ENCODE results near the gene PTCHD1. TPM values are rescaled to one million over a fixed set of nuclear protein-coding genes. Genes with fewer than 3 reads are reported as not detected.

The PTCHD1 gene
- 0.44 TPM for polyA plus RNA-seq (2013, experiment 1 of 2)
- 0.91 TPM for polyA plus RNA-seq (2013, experiment 2 of 2)

DNA sequence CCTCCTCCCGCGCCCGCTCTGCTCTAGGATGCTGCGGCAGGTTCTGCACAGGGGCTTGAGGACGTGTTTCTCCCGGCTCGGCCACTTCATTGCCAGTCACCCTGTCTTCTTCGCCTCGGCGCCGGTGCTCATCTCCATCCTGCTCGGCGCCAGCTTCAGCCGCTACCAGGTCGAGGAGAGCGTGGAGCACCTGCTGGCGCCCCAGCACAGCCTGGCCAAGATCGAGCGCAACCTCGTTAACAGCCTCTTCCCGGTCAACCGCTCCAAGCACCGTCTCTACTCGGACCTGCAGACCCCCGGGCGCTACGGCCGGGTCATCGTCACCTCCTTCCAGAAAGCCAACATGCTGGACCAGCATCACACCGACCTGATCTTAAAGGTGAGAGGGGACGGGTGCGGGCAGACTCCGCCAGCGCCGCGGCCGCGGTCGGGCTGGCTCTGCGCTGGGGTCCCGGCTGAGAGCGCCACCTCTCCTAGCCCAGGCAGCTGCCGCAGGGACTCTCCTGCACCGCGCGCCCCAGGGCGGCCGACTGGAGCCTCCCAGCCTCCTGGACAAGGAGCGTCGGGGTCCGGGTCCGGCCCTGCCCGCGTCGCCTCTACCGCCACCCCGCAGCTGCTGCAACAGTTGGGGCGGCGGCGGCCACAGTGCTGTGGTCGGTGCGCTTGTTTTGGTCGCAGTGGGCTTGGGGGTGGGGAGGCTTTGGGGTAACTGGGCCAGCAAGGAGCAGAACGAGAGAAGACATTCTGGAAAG lies at the start of gene PTCHD1:
Gene PTCHD1 (plus strand): TSS at position 2 of the 752 bp plus-strand sequence. CDS start 27 bp downstream, at position 29.
- Histone ChIP-seq H3K36me3 (ENCODE audit: control insufficient read depth, insufficient read depth, low read length) (no peaks in the 10 kb centered on the region), H3K9me3 (ENCODE audit: control insufficient read depth, low read length) (no peaks in the 10 kb centered on the region), H3K27ac (ENCODE audit: low read depth, low read length, severe bottlenecking) (no peak within 1 kb of the TSS), H3K4me1 (ENCODE audit: control insufficient read depth, insufficient read depth, low read length, poor library complexity, severe bottlenecking) (no peaks in the 10 kb centered on the region), H3K4me3 (ENCODE audit: extremely low read depth, insufficient read depth, low read length, poor library complexity, severe bottlenecking) (peak within 1 kb of the TSS; percentile 34)
- 1 to 4% methylated on average over 5 to 20 of the region's 64 CpGs for WGBS, 2 experiments (ENCODE audit: insufficient coverage in 2 of 2)

- H3K4me1 ChIP-seq (ENCODE audit: control insufficient read depth, insufficient read depth, low read length, poor library complexity, severe bottlenecking): no peaks in the 10 kb centered on the region
- no peak overlapping the region for H3K27ac ChIP-seq (ENCODE audit: low read depth, low read length, severe bottlenecking)
- H3K36me3 ChIP-seq (ENCODE audit: control insufficient read depth, insufficient read depth, low read length): no peaks in the 10 kb centered on the region
- no peaks in the 10 kb centered on the region for H3K9me3 ChIP-seq (ENCODE audit: control insufficient read depth, low read length)
- 80 to 100% methylated on average over 1 to 3 of the region's 5 CpGs for WGBS, 2 experiments (ENCODE audit: insufficient coverage in 2 of 2)
- no peak overlapping the region for H3K4me3 ChIP-seq (ENCODE audit: extremely low read depth, insufficient read depth, low read length, poor library complexity, severe bottlenecking)
Observed at GRCh38 chrX:23286731-23287130, 47.9 kb upstream of the PTCHD1 start.

- Histone ChIP-seq H3K4me1 (ENCODE audit: control insufficient read depth, insufficient read depth, low read length, poor library complexity, severe bottlenecking) (no peaks in the 10 kb centered on the region), H3K9me3 (ENCODE audit: control insufficient read depth, low read length) (no peaks in the 10 kb centered on the region), H3K36me3 (ENCODE audit: control insufficient read depth, insufficient read depth, low read length) (no peaks in the 10 kb centered on the region), H3K27ac (ENCODE audit: low read depth, low read length, severe bottlenecking) (no peak overlapping the region), H3K4me3 (ENCODE audit: extremely low read depth, insufficient read depth, low read length, poor library complexity, severe bottlenecking) (no peak overlapping the region)
- WGBS, 2 experiments (ENCODE audit: insufficient coverage in 2 of 2): 90 to 100% methylated on average over 1 to 2 of the region's 5 CpGs
Observed at GRCh38 chrX:23287191-23287725, 47.4 kb upstream of the PTCHD1 start.

- Histone ChIP-seq H3K4me3 (ENCODE audit: extremely low read depth, insufficient read depth, low read length, poor library complexity, severe bottlenecking) (no peak overlapping the region), H3K4me1 (ENCODE audit: control insufficient read depth, insufficient read depth, low read length, poor library complexity, severe bottlenecking) (no peaks in the 10 kb centered on the region), H3K36me3 (ENCODE audit: control insufficient read depth, insufficient read depth, low read length) (no peaks in the 10 kb centered on the region), H3K27ac (ENCODE audit: low read depth, low read length, severe bottlenecking) (no peak overlapping the region), H3K9me3 (ENCODE audit: control insufficient read depth, low read length) (no peaks in the 10 kb centered on the region)
- whole genome bisulfite sequencing, 2 experiments (ENCODE audit: insufficient coverage in 2 of 2): 100% methylated on average over 1 of the region's 8 CpGs; no CpG with 5 or more reads in 1 of the 2 experiments
Observed at GRCh38 chrX:23292354-23292987, 42.2 kb upstream of the PTCHD1 start.

DNA sequence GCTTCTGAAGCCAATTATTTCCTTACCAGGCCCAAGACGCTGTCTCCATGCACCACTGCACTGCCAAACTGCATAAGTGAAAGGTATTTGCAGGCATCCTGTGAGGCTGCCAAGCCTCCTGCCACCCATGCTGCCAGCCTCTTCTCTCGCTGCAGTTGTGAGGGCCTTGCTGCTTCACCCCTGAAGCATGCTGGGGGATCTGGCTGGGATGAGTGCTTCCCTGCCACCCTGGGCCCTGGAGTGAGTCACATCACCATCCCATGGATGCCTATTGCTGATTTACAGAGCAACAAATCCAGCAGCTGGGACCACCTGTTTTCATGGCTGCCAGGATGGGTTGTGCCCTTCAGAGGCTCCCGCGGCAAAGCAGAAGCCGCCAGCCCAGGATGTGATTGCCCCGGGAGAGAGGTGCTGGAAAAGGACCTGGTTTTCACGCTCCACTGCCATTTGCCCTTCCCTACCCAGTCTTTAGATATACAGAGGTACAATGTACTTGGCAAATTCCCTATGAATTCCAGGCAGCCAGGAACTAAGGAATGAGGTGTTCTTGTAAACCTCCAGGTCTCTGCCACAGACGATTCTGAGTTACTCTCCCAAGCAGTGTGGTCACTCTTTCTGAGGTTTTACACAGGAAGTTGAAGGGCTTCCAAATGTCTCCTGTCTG lies 41.5 kb upstream of the PTCHD1 start:
- no peaks in the 10 kb centered on the region for H3K9me3 ChIP-seq (ENCODE audit: control insufficient read depth, low read length)
- no peak overlapping the region for H3K4me3 ChIP-seq (ENCODE audit: extremely low read depth, insufficient read depth, low read length, poor library complexity, severe bottlenecking)
- 97 to 100% methylated on average over 2 to 3 of the region's 8 CpGs for WGBS, 2 experiments (ENCODE audit: insufficient coverage in 2 of 2)
- no peaks in the 10 kb centered on the region for H3K4me1 ChIP-seq (ENCODE audit: control insufficient read depth, insufficient read depth, low read length, poor library complexity, severe bottlenecking)
- H3K36me3 ChIP-seq (ENCODE audit: control insufficient read depth, insufficient read depth, low read length): no peaks in the 10 kb centered on the region
- H3K27ac ChIP-seq (ENCODE audit: low read depth, low read length, severe bottlenecking): no peak overlapping the region

- H3K9me3 ChIP-seq (ENCODE audit: control insufficient read depth, low read length): no peaks in the 10 kb centered on the region
- WGBS, 2 experiments (ENCODE audit: insufficient coverage in 2 of 2): 100% methylated on average over 2 of the region's 4 CpGs; no CpG with 5 or more reads in 1 of the 2 experiments
- H3K27ac ChIP-seq (ENCODE audit: low read depth, low read length, severe bottlenecking): no peak overlapping the region
- no peaks in the 10 kb centered on the region for H3K4me1 ChIP-seq (ENCODE audit: control insufficient read depth, insufficient read depth, low read length, poor library complexity, severe bottlenecking)
- H3K4me3 ChIP-seq (ENCODE audit: extremely low read depth, insufficient read depth, low read length, poor library complexity, severe bottlenecking): no peak overlapping the region
- H3K36me3 ChIP-seq (ENCODE audit: control insufficient read depth, insufficient read depth, low read length): no peaks in the 10 kb centered on the region
Observed at GRCh38 chrX:23304881-23305280, 29.8 kb upstream of the PTCHD1 start.

- Histone ChIP-seq H3K36me3 (ENCODE audit: control insufficient read depth, insufficient read depth, low read length) (no peaks in the 10 kb centered on the region), H3K9me3 (ENCODE audit: control insufficient read depth, low read length) (no peaks in the 10 kb centered on the region), H3K4me3 (ENCODE audit: extremely low read depth, insufficient read depth, low read length, poor library complexity, severe bottlenecking) (no peak overlapping the region), H3K4me1 (ENCODE audit: control insufficient read depth, insufficient read depth, low read length, poor library complexity, severe bottlenecking) (no peaks in the 10 kb centered on the region), H3K27ac (ENCODE audit: low read depth, low read length, severe bottlenecking) (no peak overlapping the region)
- 98 to 100% methylated on average over 2 to 6 of the region's 8 CpGs for WGBS, 2 experiments (ENCODE audit: insufficient coverage in 2 of 2)
Observed at GRCh38 chrX:23311731-23312130, 22.9 kb upstream of the PTCHD1 start.

- no peak overlapping the region for H3K4me3 ChIP-seq (ENCODE audit: extremely low read depth, insufficient read depth, low read length, poor library complexity, severe bottlenecking)
- no peaks in the 10 kb centered on the region for H3K9me3 ChIP-seq (ENCODE audit: control insufficient read depth, low read length)
- 80% methylated on average over 1 of the region's 3 CpGs; no CpG with 5 or more reads in 1 of the 2 experiments for WGBS, 2 experiments (ENCODE audit: insufficient coverage in 2 of 2)
- H3K4me1 ChIP-seq (ENCODE audit: control insufficient read depth, insufficient read depth, low read length, poor library complexity, severe bottlenecking): no peaks in the 10 kb centered on the region
- H3K36me3 ChIP-seq (ENCODE audit: control insufficient read depth, insufficient read depth, low read length): no peaks in the 10 kb centered on the region
- no peak overlapping the region for H3K27ac ChIP-seq (ENCODE audit: low read depth, low read length, severe bottlenecking)
Observed at GRCh38 chrX:23312136-23312535, 22.5 kb upstream of the PTCHD1 start.

DNA sequence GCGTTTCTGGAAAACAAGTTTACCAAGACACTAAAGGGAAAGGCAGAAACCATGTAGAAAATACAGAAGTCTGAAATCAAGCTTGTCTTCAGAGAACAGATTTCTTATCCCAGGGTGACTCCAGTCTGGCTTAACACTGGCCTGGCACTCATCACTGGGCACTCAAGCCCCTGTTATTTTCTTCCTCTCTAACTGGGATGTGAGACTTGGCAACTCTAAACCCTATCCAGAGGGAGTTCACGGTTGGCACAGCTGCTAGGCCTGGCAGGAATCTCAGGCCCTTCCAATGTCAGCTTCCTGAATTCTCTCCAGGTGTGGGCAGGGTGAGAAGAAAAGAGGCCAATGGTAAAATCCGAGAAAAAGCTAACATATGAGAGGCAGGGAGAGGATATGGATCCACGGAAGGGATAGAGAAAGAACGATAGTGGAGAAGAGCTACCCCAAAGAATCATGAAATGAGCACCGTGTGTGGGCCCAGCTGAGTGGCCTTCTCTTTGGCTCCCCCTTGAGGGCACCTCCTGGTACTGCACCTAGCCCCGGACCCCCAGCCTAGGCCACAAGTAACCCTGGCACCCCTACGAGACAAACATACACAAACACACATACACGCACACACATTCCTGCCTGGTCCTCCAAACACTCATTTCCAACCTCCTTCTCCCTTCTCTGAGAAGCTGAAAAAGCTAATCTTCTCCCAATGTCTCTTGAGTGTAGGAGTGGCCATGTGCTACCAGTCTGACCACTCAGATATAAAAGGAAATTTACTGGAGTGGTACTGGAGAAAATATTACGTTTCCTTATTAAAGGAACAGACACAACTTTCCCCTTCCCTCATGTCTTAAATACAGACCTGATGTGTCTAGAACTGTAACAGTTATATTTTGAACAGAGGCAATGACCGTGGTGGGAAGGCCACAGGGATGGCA lies 16.6 kb upstream of the PTCHD1 start:
- Histone ChIP-seq H3K4me1 (ENCODE audit: control insufficient read depth, insufficient read depth, low read length, poor library complexity, severe bottlenecking) (no peaks in the 10 kb centered on the region), H3K4me3 (ENCODE audit: extremely low read depth, insufficient read depth, low read length, poor library complexity, severe bottlenecking) (no peak overlapping the region), H3K27ac (ENCODE audit: low read depth, low read length, severe bottlenecking) (no peak overlapping the region), H3K9me3 (ENCODE audit: control insufficient read depth, low read length) (no peaks in the 10 kb centered on the region), H3K36me3 (ENCODE audit: control insufficient read depth, insufficient read depth, low read length) (no peaks in the 10 kb centered on the region)
- WGBS, 2 experiments (ENCODE audit: insufficient coverage in 2 of 2): 32 to 48% methylated on average over 3 to 4 of the region's 11 CpGs

DNA sequence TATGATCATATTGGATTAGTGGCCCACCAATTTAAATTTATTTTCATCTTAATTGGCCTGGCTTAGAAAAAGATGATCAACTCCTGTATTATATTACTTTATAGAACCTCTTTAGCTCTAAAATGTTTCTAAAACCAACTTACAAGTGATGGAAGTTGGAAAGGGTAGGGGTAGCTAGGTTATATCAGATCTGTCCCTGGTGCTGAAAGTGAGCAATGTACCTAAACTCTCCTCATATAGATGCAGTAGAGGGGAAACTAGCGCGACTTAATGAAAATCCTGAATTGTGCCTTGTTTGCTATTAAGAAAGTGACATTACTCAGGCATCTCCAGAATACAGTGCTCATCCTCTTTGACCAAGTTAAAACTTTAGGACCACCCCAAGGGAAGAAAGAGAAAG lies 7.5 kb upstream of the PTCHD1 start:
- Histone ChIP-seq H3K27ac (ENCODE audit: low read depth, low read length, severe bottlenecking) (no peak overlapping the region), H3K4me1 (ENCODE audit: control insufficient read depth, insufficient read depth, low read length, poor library complexity, severe bottlenecking) (no peaks in the 10 kb centered on the region), H3K9me3 (ENCODE audit: control insufficient read depth, low read length) (no peaks in the 10 kb centered on the region), H3K4me3 (ENCODE audit: extremely low read depth, insufficient read depth, low read length, poor library complexity, severe bottlenecking) (no peak overlapping the region), H3K36me3 (ENCODE audit: control insufficient read depth, insufficient read depth, low read length) (no peaks in the 10 kb centered on the region)
- WGBS, 2 experiments (ENCODE audit: insufficient coverage in 2 of 2): no CpG with 5 or more reads among the region's 2 CpGs

All from mesodermal cell (in vitro differentiated cells).